Measurements from ENCODE around the gene NR4A2. TPM values are rescaled to one million over a fixed set of nuclear protein-coding genes. Genes with fewer than 3 reads are reported as not detected.

Gene NR4A2
- total RNA-seq, 1 donor from 2014 or later: 14.1 TPM

DNA sequence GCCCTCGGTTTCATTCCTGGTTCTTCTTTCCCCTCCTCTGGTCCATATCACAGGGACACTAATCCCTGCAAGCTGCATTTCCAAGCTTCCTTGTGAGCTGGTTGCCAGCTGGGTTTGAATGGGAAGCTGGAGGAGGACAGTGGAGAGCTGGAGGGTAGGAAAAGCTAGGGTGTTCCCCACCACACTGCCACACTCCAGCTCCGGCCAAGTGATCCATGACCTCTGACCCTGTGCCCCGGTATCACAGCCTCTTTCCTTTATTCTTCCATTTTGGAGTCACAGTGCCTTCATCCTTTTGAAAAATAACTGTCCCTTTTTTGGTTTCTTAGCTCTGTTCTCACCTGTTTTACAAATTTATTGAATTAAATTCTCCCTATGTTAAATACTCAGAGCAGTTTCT is 13.1 kb upstream of the NR4A2 start:
- H3K4me1 Mint-ChIP-seq: peaks cover 31% of the 10 kb centered on the region
- no peak for DNase-seq
- H3K27me3 Mint-ChIP-seq: no peaks in the 10 kb centered on the region
- H3K9me3 Mint-ChIP-seq: no peaks in the 10 kb centered on the region
- no peaks in the 10 kb centered on the region for H3K36me3 Mint-ChIP-seq (ENCODE audit: low read depth)
- no peak overlapping the region for H3K4me3 Mint-ChIP-seq
- intact Hi-C loops (cut with micrococcal nuclease): no loop called here
- no peak overlapping the region for H3K27ac Mint-ChIP-seq

DNA sequence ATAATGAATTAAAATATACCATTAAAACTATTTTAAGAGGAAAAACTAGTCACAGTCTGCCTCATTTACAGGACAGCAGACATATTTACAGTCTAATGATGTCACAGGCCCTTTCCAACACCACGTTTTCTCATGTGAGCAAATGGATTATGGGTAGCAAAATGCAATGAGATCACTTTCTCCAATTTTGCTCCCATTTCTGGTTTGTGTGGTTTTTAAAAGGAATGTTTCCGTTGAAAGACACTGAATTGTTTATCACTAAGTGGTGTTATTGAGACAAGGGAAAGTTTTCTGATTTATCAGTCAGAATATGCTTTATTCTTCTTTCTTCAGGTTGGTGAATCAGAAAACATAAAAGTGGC is 11.4 kb upstream of the NR4A2 start:
- Mint-ChIP-seq H3K36me3 (ENCODE audit: low read depth) (peaks cover 3% of the 10 kb centered on the region), H3K4me1 (peaks cover 40% of the 10 kb centered on the region), H3K27ac (peak overlapping the region; percentile 95), H3K27me3 (no peaks in the 10 kb centered on the region), H3K9me3 (no peaks in the 10 kb centered on the region), H3K4me3 (no peak overlapping the region)
- intact Hi-C loops (cut with micrococcal nuclease): loop anchor here (5.0 kb wide), 2 partner anchors 193 to 1098 kb away; partner anchors contain the start of gene CYTIP
- DNase-seq: peak; percentile 55

GRCh38 chr2:156343096-156343939 is 10.8 kb upstream of the NR4A2 start:
- Mint-ChIP-seq H3K36me3 (ENCODE audit: low read depth) (peaks cover 3% of the 10 kb centered on the region), H3K4me3 (peak overlapping the region; percentile 93), H3K4me1 (peaks cover 46% of the 10 kb centered on the region), H3K9me3 (no peaks in the 10 kb centered on the region), H3K27ac (peak overlapping the region; percentile 95), H3K27me3 (no peaks in the 10 kb centered on the region)
- intact Hi-C loops (cut with micrococcal nuclease): loop anchor here (5.0 kb wide), 2 partner anchors 194 to 1099 kb away; partner anchors contain the start of gene CYTIP
- DNase-seq: peak; percentile 61

GRCh38 chr2:156342254-156343095 is 10.0 kb upstream of the NR4A2 start:
- peak overlapping the region; percentile 93 for H3K4me3 Mint-ChIP-seq
- peak; percentile 97 for DNase-seq
- peak overlapping the region; percentile 99 for H3K27ac Mint-ChIP-seq
- intact Hi-C loops (cut with micrococcal nuclease): loop anchor here (1.0 to 5.0 kb wide), 4 partner anchors 43 to 1100 kb away; partner anchors contain the start of gene CYTIP
- peaks cover 48% of the 10 kb centered on the region for H3K4me1 Mint-ChIP-seq
- no peaks in the 10 kb centered on the region for H3K9me3 Mint-ChIP-seq
- no peaks in the 10 kb centered on the region for H3K27me3 Mint-ChIP-seq
- peaks cover 3% of the 10 kb centered on the region for H3K36me3 Mint-ChIP-seq (ENCODE audit: low read depth)

DNA sequence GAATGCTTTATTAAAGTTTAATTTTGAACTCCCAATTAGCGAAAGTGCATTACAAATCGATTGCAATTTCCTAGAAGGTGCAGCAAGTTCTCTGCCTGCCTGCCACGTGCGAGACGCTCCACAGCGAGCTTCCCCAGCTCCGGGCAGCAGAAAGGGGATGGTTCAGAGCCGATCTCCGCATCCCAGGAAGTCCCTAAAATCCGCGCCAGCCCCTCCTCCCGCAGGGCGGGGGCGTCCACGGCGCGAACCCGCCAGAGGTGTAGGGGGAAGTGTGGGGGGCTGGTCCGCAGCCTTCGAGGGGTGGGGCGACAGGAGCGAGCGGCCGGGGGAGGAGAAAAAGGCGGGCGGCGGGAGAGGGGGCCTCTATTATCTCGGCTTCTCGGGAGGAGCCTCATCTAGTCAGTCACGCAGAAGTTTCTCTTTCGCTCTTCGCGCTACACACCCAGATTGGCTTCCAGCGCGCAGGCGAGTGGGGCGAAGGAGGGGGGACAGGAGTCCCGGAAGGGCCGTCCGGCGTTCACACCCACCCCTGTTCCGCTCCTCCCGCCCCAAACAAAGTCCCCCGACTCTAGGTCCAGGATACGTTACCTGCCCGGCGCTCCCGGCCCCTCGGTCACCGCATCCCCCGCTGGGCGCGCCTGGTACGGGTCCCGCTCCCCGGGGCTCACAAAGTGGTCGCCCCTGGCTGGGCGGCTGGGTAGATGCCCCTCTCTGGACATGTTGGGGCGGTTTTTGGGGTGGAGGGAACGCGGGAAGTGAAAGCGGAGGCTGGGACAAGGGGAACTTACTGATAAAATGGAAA is 9.1 kb upstream of the NR4A2 start:
- intact Hi-C loops (cut with micrococcal nuclease): loop anchor here (1.0 to 5.0 kb wide), 8 partner anchors 8 to 1557 kb away; partner anchors contain the start of genes CYTIP and GPD2
- peak overlapping the region; percentile 93 for H3K4me3 Mint-ChIP-seq
- H3K36me3 Mint-ChIP-seq (ENCODE audit: low read depth): peaks cover 3% of the 10 kb centered on the region
- peak; percentile 96 for DNase-seq
- H3K9me3 Mint-ChIP-seq: no peaks in the 10 kb centered on the region
- H3K27me3 Mint-ChIP-seq: no peaks in the 10 kb centered on the region
- peaks cover 48% of the 10 kb centered on the region for H3K4me1 Mint-ChIP-seq
- peak overlapping the region; percentile 99 for H3K27ac Mint-ChIP-seq

- intact Hi-C loops (cut with micrococcal nuclease): loop anchor here (1.0 to 5.0 kb wide), 6 partner anchors 8 to 1558 kb away; partner anchors contain the start of genes CYTIP and GPD2
- peak overlapping the region; percentile 93 for H3K4me3 Mint-ChIP-seq
- peak overlapping the region; percentile 99 for H3K27ac Mint-ChIP-seq
- peak; percentile 82 for DNase-seq
- H3K9me3 Mint-ChIP-seq: no peaks in the 10 kb centered on the region
- peaks cover 48% of the 10 kb centered on the region for H3K4me1 Mint-ChIP-seq
- H3K36me3 Mint-ChIP-seq (ENCODE audit: low read depth): peaks cover 3% of the 10 kb centered on the region
- no peaks in the 10 kb centered on the region for H3K27me3 Mint-ChIP-seq
Observed at GRCh38 chr2:156340804-156341451, 8.4 kb upstream of the NR4A2 start.

DNA sequence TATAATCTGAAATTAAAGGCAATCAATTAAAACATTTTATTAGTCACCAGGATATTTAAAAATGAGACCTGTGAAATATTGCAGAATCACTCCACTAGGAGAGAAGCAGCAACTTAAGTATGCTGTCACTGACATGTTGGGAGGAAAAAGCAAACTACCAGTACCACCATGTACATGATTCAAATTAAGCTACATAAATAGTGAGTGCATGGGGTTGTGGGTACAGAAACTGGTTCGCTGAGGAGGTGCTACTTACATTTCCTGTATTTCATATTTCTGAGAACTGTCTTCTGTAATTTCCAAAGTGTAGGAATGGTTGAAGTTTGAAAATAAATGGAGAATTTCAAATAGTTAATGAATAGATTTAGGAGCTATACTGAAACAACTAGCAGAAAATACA is 7.9 kb upstream of the NR4A2 start:
- no peaks in the 10 kb centered on the region for H3K9me3 Mint-ChIP-seq
- peaks cover 3% of the 10 kb centered on the region for H3K36me3 Mint-ChIP-seq (ENCODE audit: low read depth)
- peak overlapping the region; percentile 93 for H3K4me3 Mint-ChIP-seq
- H3K4me1 Mint-ChIP-seq: peaks cover 53% of the 10 kb centered on the region
- DNase-seq: peak; percentile 65
- intact Hi-C loops (cut with micrococcal nuclease): loop anchor here (2.0 to 5.0 kb wide), 3 partner anchors 197 to 1558 kb away; partner anchors contain the start of gene CYTIP
- H3K27me3 Mint-ChIP-seq: no peaks in the 10 kb centered on the region
- H3K27ac Mint-ChIP-seq: peak overlapping the region; percentile 99

DNA sequence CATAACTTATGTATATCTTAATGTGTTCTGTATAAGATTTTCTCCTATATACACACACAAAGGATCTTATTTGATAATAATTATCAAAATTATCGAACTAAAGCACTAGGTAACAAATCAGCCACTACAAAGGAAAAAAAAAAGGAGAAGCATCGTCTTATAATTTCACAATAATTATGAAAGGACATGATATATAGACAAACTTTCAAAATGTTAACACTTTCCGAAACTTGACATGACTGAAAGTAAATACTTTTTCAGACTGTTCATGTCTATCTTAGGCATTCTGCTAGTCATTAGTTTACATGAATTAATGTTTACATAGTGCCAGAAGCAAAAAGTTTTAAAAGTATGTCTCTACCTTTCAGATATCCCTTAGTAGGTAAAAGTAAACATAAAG is 7.3 kb upstream of the NR4A2 start:
- H3K36me3 Mint-ChIP-seq (ENCODE audit: low read depth): peaks cover 3% of the 10 kb centered on the region
- H3K27ac Mint-ChIP-seq: peak overlapping the region; percentile 99
- no peaks in the 10 kb centered on the region for H3K27me3 Mint-ChIP-seq
- intact Hi-C loops (cut with micrococcal nuclease): loop anchor here (2.0 to 5.0 kb wide), 3 partner anchors 197 to 1559 kb away; partner anchors contain the start of gene CYTIP
- peaks cover 55% of the 10 kb centered on the region for H3K4me1 Mint-ChIP-seq
- peak overlapping the region; percentile 93 for H3K4me3 Mint-ChIP-seq
- DNase-seq: no peak
- no peaks in the 10 kb centered on the region for H3K9me3 Mint-ChIP-seq

DNA sequence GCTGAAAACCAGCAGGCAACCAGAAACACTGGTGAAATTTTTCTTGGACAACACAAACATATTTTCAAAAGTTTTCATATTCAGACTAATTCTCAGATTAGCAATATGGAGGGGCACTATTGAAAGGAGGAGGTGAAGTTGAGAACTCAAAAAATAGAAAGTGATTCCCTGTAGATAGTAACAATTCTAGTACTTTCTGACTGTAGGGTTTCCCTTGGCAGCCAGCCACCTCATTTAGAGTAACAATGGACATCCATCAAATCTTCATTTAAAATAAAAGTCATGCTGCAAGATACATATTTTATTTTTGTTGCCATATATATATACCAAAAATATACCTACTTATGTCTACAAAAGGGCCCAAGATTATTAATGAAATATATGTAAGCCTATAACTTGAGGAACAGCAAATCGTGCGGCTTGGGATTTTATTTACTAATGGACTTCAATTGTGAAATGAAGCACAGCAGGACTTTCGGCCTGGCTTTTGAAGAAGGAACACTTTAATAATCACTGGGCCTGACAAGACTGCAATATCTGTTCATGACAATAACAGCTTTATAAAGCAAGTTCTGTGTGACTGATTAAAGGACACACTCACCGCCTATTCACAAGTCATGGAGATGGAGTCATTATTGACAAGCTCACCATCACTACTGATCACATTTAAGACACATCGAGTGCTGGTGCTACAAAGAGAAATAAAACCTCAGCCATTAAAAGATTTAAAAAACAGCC is 6.8 kb upstream of the NR4A2 start:
- Mint-ChIP-seq H3K9me3 (no peaks in the 10 kb centered on the region), H3K4me1 (peaks cover 53% of the 10 kb centered on the region), H3K27me3 (no peaks in the 10 kb centered on the region), H3K36me3 (ENCODE audit: low read depth) (peaks cover 3% of the 10 kb centered on the region), H3K4me3 (peak overlapping the region; percentile 93), H3K27ac (peak overlapping the region; percentile 99)
- DNase-seq: no peak
- intact Hi-C loops (cut with micrococcal nuclease): no loop called here

GRCh38 chr2:156338578-156338977 is 6.1 kb upstream of the NR4A2 start:
- DNase-seq: no peak
- H3K4me1 Mint-ChIP-seq: peaks cover 53% of the 10 kb centered on the region
- intact Hi-C loops (cut with micrococcal nuclease): no loop called here
- no peaks in the 10 kb centered on the region for H3K27me3 Mint-ChIP-seq
- no peaks in the 10 kb centered on the region for H3K9me3 Mint-ChIP-seq
- H3K4me3 Mint-ChIP-seq: peak overlapping the region; percentile 12
- no peak overlapping the region for H3K27ac Mint-ChIP-seq
- peaks cover 3% of the 10 kb centered on the region for H3K36me3 Mint-ChIP-seq (ENCODE audit: low read depth)

DNA sequence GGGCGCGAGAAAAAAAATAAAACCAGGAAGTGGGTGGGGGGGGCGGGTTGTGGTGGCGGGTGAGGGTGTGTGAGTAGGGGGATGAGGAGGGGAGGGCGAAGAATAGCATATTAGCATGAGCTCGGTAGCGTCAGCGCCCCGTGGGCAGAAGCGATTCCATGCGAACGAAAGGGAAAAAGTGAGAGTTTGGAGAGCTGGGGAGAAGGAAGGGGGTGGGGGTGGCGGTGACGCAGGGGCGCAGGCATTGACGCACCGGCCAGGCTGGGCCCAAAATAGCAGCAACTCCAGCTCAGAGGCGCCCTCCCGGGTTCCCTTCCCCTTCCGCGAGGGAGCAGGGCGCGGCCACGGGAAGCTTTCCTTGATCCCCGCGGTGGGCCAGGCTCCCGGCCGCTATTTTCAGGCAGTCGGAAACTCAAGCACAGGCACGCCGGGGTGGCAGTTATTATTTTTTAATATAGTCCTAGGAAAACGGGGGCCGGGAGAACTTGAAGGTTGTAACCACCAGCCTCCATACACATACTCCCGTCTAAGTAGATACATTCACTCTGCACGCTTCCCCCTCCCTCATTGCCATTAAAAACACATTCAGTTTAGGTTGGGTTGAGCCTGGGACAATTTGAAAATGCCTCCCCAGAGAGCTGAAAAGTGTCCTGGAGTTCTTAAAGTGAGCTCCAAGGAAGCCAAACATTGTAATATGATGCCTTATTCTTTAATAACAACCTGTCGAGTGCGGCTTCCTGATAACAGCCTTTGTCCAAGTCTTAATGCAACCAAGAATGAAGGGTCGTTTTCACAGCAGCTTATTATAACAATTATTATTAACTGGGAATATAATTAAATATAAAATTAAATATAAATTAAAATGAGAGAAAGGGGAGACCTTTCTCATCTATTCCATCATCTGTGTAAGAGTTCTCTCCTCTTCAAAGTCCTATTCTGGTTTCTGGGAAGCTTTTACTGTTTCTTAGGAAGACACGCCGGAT is 2.3 kb upstream of the NR4A2 start:
- Mint-ChIP-seq H3K4me1 (peaks cover 60% of the 10 kb centered on the region), H3K36me3 (ENCODE audit: low read depth) (peaks cover 16% of the 10 kb centered on the region), H3K27ac (peak overlapping the region; percentile 99), H3K9me3 (no peaks in the 10 kb centered on the region), H3K4me3 (peak overlapping the region; percentile 81), H3K27me3 (peaks cover 6% of the 10 kb centered on the region)
- intact Hi-C loops (cut with micrococcal nuclease): loop anchor here (1.0 to 5.0 kb wide), 6 partner anchors 51 to 1143 kb away; no protein-coding TSS in a partner anchor
- peak; percentile 92 for DNase-seq

Measured in activated CD4-positive, alpha-beta T cell treated with anti-CD3 and anti-CD28 coated beads, Interleukin-2, amount 10 ng/mL, durations not matched to agents 24 days and 14 days (primary cell).